GM12878 (cell line): ENCODE measurements around the gene EMILIN2. TPM values are rescaled to one million over a fixed set of nuclear protein-coding genes. Genes with fewer than 3 reads are reported as not detected.

Source experiments
- ATAC-seq: fragments of 200-7000 bp; cut with Tn5 transposase; 3 replicates; pipeline ENCODE4 v1.9.1; 2020; ENCODE audit warnings: mild to moderate bottlenecking, moderate library complexity
- BruUV-seq: library from RNA; stranded (reverse); fragments of 400-500 nt; replicated peaks from 2 replicates; lab custom pipeline; 2021; lab: Mats Ljungman, UMichigan
- CTCF ChIA-PET: fragments of 300-600 bp; sonication (Branson Sonifier 250); formaldehyde crosslinking; extraction: SDS; loops from one replicate; lab custom pipeline; 2021; ENCODE audit warnings: inconsistent platforms; lab: Yijun Ruan, JAX
- POLR2A ChIA-PET: fragments of 350-600 bp; formaldehyde crosslinking; extraction: SDS; loops from one replicate; lab custom pipeline; 2021; ENCODE audit warnings: inconsistent platforms; lab: Charles Lee
- RAD21 ChIA-PET: fragments of 300-600 bp; sonication (Branson Sonifier 250); formaldehyde crosslinking; loops from one replicate; lab custom pipeline; 2023; ENCODE audit warnings: antibody characterized with exemption; ENCODE audit not compliant: unreplicated experiment; lab: Charles Lee
- SMC1A ChIA-PET: fragments of 300-600 bp; sonication (Branson Sonifier 250); formaldehyde crosslinking; loops from one replicate; lab custom pipeline; 2023; ENCODE audit not compliant: unreplicated experiment, uncharacterized antibody; lab: Charles Lee
- DNase-seq: peaks from one replicate; pipeline ENCODE4 v3.0.0-alpha.2; 2011; ENCODE audit warnings: low read depth, low spot score
- FAIRE-seq: peaks from 3 replicates; lab custom pipeline; 2011; peaks lifted over from hg19 to GRCh38; lab: Jason Lieb, UNC
- H2AFZ ChIP-seq: 2 replicates; pipeline ENCODE4 v1.6.0; 2011; ENCODE audit warnings: low read depth, low read length, control low read depth; ENCODE audit not compliant: control insufficient read depth
- H3K27ac ChIP-seq: 2 replicates; pipeline ENCODE4 v1.5.1; 2011; ENCODE audit warnings: control low read depth; ENCODE audit not compliant: control insufficient read depth, insufficient read depth
- H3K27me3 ChIP-seq, 2 experiments: replicated peaks in 1 of 2; 2 replicates each; pipeline versions ENCODE4 v1.6.0 to v1.6.1; 2011; ENCODE audit warnings: low read length in 1 of 2; ENCODE audit not compliant: control insufficient read depth in 2 of 2, insufficient read depth in 2 of 2
- H3K36me3 ChIP-seq, 2 experiments: 2 replicates each; pipeline ENCODE4 v1.5.1; 2011; ENCODE audit warnings: low read length in 1 of 2; ENCODE audit not compliant: control insufficient read depth in 2 of 2, insufficient read depth in 2 of 2
- H3K4me1 ChIP-seq: 2 replicates; pipeline ENCODE4 v1.6.1; 2011; ENCODE audit warnings: mild to moderate bottlenecking, low read length, moderate library complexity, mixed read lengths; ENCODE audit not compliant: control insufficient read depth, insufficient read depth
- H3K4me2 ChIP-seq: 2 replicates; pipeline ENCODE4 v1.6.0; 2011; ENCODE audit warnings: control low read depth; ENCODE audit not compliant: control insufficient read depth, insufficient read depth
- H3K4me3 ChIP-seq: fragments of 200-600 bp; sonication (generic); 2 replicates; pipeline ENCODE4 v1.5.1; 2016
- H3K79me2 ChIP-seq: 2 replicates; pipeline ENCODE4 v1.6.0; 2011; ENCODE audit warnings: low read length; ENCODE audit not compliant: control insufficient read depth, insufficient read depth
- H3K9ac ChIP-seq: 2 replicates; pipeline ENCODE4 v1.8.0; 2011; ENCODE audit warnings: low read length, control low read depth, mixed read lengths; ENCODE audit not compliant: control insufficient read depth, insufficient read depth
- H3K9me3 ChIP-seq: replicated peaks from 3 replicates; pipeline ENCODE4 v1.5.1; 2011; ENCODE audit warnings: mild to moderate bottlenecking, low read length; ENCODE audit not compliant: control insufficient read depth, insufficient read depth
- H4K20me1 ChIP-seq: 2 replicates; pipeline ENCODE4 v1.6.0; 2011; ENCODE audit not compliant: control insufficient read depth, insufficient read depth
- CBFB ChIP-seq: IDR thresholded peaks from 2 replicates; pipeline ENCODE4 v1.6.1; 2016; ENCODE audit warnings: antibody characterized with exemption, low read depth
- NR2F1 ChIP-seq: fragments of 450-650 bp; conservative IDR thresholded peaks from 2 replicates; pipeline ENCODE4 v1.6.1; 2017; ENCODE audit warnings: mild to moderate bottlenecking
- NRF1 ChIP-seq: conservative IDR thresholded peaks from 2 replicates; pipeline ENCODE4 v1.6.1; 2011; ENCODE audit warnings: mild to moderate bottlenecking, low read depth, low read length, improper control_type of control experiment
- PAX5 ChIP-seq: IDR thresholded peaks from 2 replicates; pipeline ENCODE4 v1.6.1; 2011; ENCODE audit warnings: low read depth, low read length, borderline replicate concordance
- WRNIP1 ChIP-seq: IDR thresholded peaks from 2 replicates; pipeline ENCODE4 v1.6.1; 2011; ENCODE audit warnings: low read depth, low read length, improper control_type of control experiment, borderline replicate concordance
- ZNF274 ChIP-seq: IDR thresholded peaks from one replicate; pipeline ENCODE4 v1.8.0; 2011; ENCODE audit not compliant: insufficient read length, insufficient read depth
- WGBS: methylation state at CpG from one replicate; pipeline ENCODE4 v1.1.6; 2016; ENCODE audit warnings: low lambda C conversion rate; ENCODE audit not compliant: insufficient replicate concordance, insufficient coverage; ENCODE audit errors: missing lambda C conversion rate; 5-methylcytosine and 5-hydroxymethylcytosine counted together
- in situ Hi-C: fragments of 300-500 bp; cut with MboI; formaldehyde crosslinking; loops from 9 replicates; pipeline ENCODE4 v1.14.3; 2018; ENCODE audit warnings: mixed read lengths
- intact Hi-C: fragments of 100-400 bp; cut with micrococcal nuclease; formaldehyde crosslinking; loops from one replicate; pipeline ENCODE4 v1.14.2; 2022; ENCODE audit not compliant: unreplicated experiment
- polyA plus RNA-seq, 11 experiments: library from polyadenylated mRNA; depleted of rRNA in 4 of 11; unstranded in 6 of 11; stranded (reverse) in 5 of 11; fragments of >200 nt; fragmentation: Nextera tagmentation in 4 of 11; fragmentation: Illumina TruSeq in 1 of 11; extraction: Ambion mirVana in 4 of 11; extraction: Trizol in 1 of 11; gene quantifications; 1 replicate in 1 of 11; 2 replicates in 10 of 11; pipeline versions ENCODE4 v1.2.1 to v1.2.3, GENCODE V29; 2011 to 2016; ENCODE audit warnings: inconsistent platforms in 2 of 11, missing spikeins in 2 of 11, low read depth in 1 of 11
- total RNA-seq, 4 experiments: library from RNA; depleted of rRNA in 3 of 4; stranded (reverse); fragments of >200 nt in 3 of 4; fragmentation: Illumina TruSeq in 1 of 4; extraction: Trizol in 1 of 4; gene quantifications; 2 replicates each; pipeline versions ENCODE4 v1.2.1 to v1.2.3, GENCODE V29; 2013 to 2021
- TF ChIP-seq, protein P1 (sequence below): IDR thresholded peaks from 2 replicates; pipeline ENCODE4 v1.6.1; 2012; ENCODE audit warnings: low read length, inconsistent platforms
- TF ChIP-seq, protein P2 (sequence below): fragments of 450-650 bp; IDR thresholded peaks from 2 replicates; pipeline ENCODE4 v1.6.1; 2017; ENCODE audit warnings: mild to moderate bottlenecking

Gene EMILIN2
- total and polyA plus RNA-seq, 10 of the 15 experiments (the other 5 are each of a cell fraction or from before 2014, with no cell fraction given), result 0.58 to 18.4 (median 5.9) TPM

DNA sequence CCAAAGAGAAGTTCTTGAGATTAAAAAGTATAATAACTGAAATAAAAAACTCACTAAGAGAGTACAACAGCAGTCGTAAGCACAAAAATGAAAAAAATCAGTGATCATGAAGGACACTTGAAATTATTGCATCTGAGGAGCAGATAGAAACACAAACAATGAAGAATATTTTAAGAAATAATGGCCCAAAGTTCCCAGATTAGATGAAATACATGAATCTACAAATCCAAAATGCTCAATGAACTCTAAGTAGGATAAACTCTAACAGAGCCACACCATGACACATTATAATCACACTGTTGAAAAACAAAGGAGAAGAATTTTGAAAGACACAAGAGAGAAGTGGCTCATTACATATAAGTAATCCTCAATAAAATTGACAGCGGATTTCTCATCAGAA, 31.9 kb upstream of the EMILIN2 start:
- in situ Hi-C loops, result no loop called here
- no peaks in the 10 kb centered on the region for H4K20me1 ChIP-seq
- no peak for DNase-seq
- RAD21 ChIA-PET, result no interaction called here
- H3K4me3 ChIP-seq, result no peak overlapping the region
- SMC1A ChIA-PET, result no interaction called here
- no peak overlapping the region for H3K4me2 ChIP-seq
- no peaks in the 10 kb centered on the region for H3K27me3 ChIP-seq
- H3K36me3 ChIP-seq, result no peaks in the 10 kb centered on the region
- 68% methylated on average over 2 of the region's 2 CpGs for WGBS
- H3K79me2 ChIP-seq, result no peaks in the 10 kb centered on the region
- POLR2A ChIA-PET, result no interaction called here
- no peaks in the 10 kb centered on the region for H3K4me1 ChIP-seq
- no peak for FAIRE-seq
- TF ChIP-seq, protein P1, sequence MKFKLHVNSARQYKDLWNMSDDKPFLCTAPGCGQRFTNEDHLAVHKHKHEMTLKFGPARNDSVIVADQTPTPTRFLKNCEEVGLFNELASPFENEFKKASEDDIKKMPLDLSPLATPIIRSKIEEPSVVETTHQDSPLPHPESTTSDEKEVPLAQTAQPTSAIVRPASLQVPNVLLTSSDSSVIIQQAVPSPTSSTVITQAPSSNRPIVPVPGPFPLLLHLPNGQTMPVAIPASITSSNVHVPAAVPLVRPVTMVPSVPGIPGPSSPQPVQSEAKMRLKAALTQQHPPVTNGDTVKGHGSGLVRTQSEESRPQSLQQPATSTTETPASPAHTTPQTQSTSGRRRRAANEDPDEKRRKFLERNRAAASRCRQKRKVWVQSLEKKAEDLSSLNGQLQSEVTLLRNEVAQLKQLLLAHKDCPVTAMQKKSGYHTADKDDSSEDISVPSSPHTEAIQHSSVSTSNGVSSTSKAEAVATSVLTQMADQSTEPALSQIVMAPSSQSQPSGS, result no peak
- TF ChIP-seq CBFB, result no peak
- no peak for TF ChIP-seq NR2F1
- no peak for TF ChIP-seq ZNF274
- no peak for TF ChIP-seq WRNIP1
- TF ChIP-seq PAX5, result no peak
- TF ChIP-seq, protein P2, sequence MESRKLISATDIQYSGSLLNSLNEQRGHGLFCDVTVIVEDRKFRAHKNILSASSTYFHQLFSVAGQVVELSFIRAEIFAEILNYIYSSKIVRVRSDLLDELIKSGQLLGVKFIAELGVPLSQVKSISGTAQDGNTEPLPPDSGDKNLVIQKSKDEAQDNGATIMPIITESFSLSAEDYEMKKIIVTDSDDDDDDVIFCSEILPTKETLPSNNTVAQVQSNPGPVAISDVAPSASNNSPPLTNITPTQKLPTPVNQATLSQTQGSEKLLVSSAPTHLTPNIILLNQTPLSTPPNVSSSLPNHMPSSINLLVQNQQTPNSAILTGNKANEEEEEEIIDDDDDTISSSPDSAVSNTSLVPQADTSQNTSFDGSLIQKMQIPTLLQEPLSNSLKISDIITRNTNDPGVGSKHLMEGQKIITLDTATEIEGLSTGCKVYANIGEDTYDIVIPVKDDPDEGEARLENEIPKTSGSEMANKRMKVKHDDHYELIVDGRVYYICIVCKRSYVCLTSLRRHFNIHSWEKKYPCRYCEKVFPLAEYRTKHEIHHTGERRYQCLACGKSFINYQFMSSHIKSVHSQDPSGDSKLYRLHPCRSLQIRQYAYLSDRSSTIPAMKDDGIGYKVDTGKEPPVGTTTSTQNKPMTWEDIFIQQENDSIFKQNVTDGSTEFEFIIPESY, result no peak
- TF ChIP-seq NRF1, result no peak
- BruUV-seq, result no TSS peak
- intact Hi-C loops, result loop anchor here (10.0 kb wide), 1 partner anchor 60 kb away; no protein-coding TSS in a partner anchor
- H3K9me3 ChIP-seq, result no peaks in the 10 kb centered on the region
- CTCF ChIA-PET, result no interaction called here
- no peak overlapping the region for H3K9ac ChIP-seq
- no peak for ATAC-seq
- H2AFZ ChIP-seq, result no peak overlapping the region
- no peak overlapping the region for H3K27ac ChIP-seq
